IPS DF 6.9 (cell line): ENCODE data around the gene FIP1L1.
"Not testable (repeated sequence)": the region's sequence is repeated elsewhere in the genome, so short reads cannot be mapped to it uniquely, and the experiment has no call there.

ENCODE experiments used
- DNase-seq: peaks from one replicate; pipeline ENCODE4 v3.0.0-alpha.2; 2013; ENCODE audit warnings: low read depth, low spot score
- H3K27ac ChIP-seq: one replicate; pipeline ENCODE4 v1.5.1; 2013; ENCODE audit warnings: low read length, control low read depth
- H3K27me3 ChIP-seq: 2 replicates; pipeline ENCODE4 v1.6.1; 2013; ENCODE audit warnings: mild to moderate bottlenecking, low read length; ENCODE audit not compliant: control insufficient read depth, insufficient read depth
- H3K36me3 ChIP-seq: 2 replicates; pipeline ENCODE4 v1.6.1; 2013; ENCODE audit warnings: low read length; ENCODE audit not compliant: control insufficient read depth, insufficient read depth
- H3K4me1 ChIP-seq: 2 replicates; pipeline ENCODE4 v1.6.1; 2013; ENCODE audit warnings: low read length; ENCODE audit not compliant: control insufficient read depth, insufficient read depth
- H3K4me3 ChIP-seq: 2 replicates; pipeline ENCODE4 v1.5.1; 2013; ENCODE audit warnings: mild to moderate bottlenecking, low read length
- H3K9me3 ChIP-seq: 2 replicates; pipeline ENCODE4 v1.6.1; 2013; ENCODE audit warnings: low read length, inconsistent platforms; ENCODE audit not compliant: control insufficient read depth, insufficient read depth
- WGBS: extraction: QIAGEN DNeasy Blood & Tissue Kit; methylation state at CpG from one replicate; pipeline ENCODE4 v1.1.7; 2013; ENCODE audit warnings: mixed read lengths, missing lambda C conversion rate; ENCODE audit not compliant: insufficient read length, insufficient coverage; 5-methylcytosine and 5-hydroxymethylcytosine counted together

Gene FIP1L1

GRCh38 chr4:53376900-53377299 lies 541 bp upstream of the FIP1L1 start:
- H3K9me3 ChIP-seq: no peaks in the 10 kb centered on the region
- no peaks in the 10 kb centered on the region for H3K36me3 ChIP-seq
- DNase-seq: no peak
- no peaks in the 10 kb centered on the region for H3K4me1 ChIP-seq
- H3K4me3 ChIP-seq: no peak overlapping the region
- WGBS: no CpG with 5 or more reads among the region's 5 CpGs
- H3K27me3 ChIP-seq: no peaks in the 10 kb centered on the region
- H3K27ac ChIP-seq: no peak overlapping the region

DNA sequence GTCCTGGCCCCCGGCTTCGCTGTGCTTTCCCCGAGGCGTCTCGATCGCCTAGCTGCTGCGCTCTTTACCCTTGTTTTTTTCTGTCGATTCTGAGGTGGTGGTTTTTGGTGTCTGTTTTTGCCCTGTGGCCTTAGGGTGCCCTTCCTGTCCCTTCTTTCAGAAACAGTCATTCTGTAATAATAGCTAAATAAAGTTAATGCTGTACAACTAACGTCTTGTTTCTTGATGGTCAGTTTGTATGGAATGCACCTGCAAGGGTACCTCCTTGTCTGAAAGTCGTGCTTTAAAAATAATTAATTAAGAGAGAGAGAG lies 686 bp downstream of the FIP1L1 start:
- no CpG with 5 or more reads among the region's 10 CpGs for whole genome bisulfite sequencing
- Histone ChIP-seq H3K4me1 (no peaks in the 10 kb centered on the region), H3K36me3 (no peaks in the 10 kb centered on the region), H3K27ac (no peak overlapping the region), H3K4me3 (peak overlapping the region; percentile 83), H3K27me3 (no peaks in the 10 kb centered on the region), H3K9me3 (no peaks in the 10 kb centered on the region)
- DNase-seq: no peak

- WGBS: no CpG with 5 or more reads among the region's 4 CpGs
- H3K27ac ChIP-seq: no peak overlapping the region
- no peaks in the 10 kb centered on the region for H3K27me3 ChIP-seq
- H3K4me1 ChIP-seq: no peaks in the 10 kb centered on the region
- no peak for DNase-seq
- no peaks in the 10 kb centered on the region for H3K36me3 ChIP-seq
- H3K4me3 ChIP-seq: no peak overlapping the region
- H3K9me3 ChIP-seq: no peaks in the 10 kb centered on the region
Observed at GRCh38 chr4:53380221-53380620, 2.8 kb downstream of the FIP1L1 start.

DNA sequence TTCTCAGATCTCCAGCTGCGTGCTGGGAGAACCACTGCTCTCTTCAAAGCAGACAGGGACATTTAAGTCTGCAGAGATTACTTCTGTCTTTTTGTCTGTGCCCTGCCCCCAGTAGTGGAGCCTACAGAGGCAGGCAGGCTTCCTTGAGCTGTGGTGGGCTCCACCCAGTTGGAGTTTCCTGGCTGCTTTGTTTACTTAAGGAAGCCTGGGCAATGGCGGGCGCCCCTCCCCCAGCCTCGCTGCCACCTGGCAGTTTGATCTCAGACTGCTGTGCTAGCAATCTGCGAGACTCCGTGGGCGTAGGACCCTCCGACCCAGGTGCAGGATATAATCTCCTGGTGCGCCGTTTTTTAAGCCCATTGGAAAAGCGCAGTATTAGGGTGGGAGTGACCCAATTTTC lies 32.0 kb downstream of the FIP1L1 start:
- H3K36me3 ChIP-seq, H3K27me3 ChIP-seq, H3K9me3 ChIP-seq, H3K4me1 ChIP-seq, H3K27ac ChIP-seq, DNase-seq, H3K4me3 ChIP-seq: not testable (repeated sequence)
- WGBS: no CpG with 5 or more reads among the region's 11 CpGs

GRCh38 chr4:53419208-53419607 lies 41.8 kb downstream of the FIP1L1 start:
- H3K9me3 ChIP-seq: no peaks in the 10 kb centered on the region
- no peaks in the 10 kb centered on the region for H3K36me3 ChIP-seq
- no peaks in the 10 kb centered on the region for H3K4me1 ChIP-seq
- DNase-seq: no peak
- no CpG with 5 or more reads among the region's 3 CpGs for WGBS
- no peaks in the 10 kb centered on the region for H3K27me3 ChIP-seq
- no peak overlapping the region for H3K4me3 ChIP-seq
- H3K27ac ChIP-seq: no peak overlapping the region

DNA sequence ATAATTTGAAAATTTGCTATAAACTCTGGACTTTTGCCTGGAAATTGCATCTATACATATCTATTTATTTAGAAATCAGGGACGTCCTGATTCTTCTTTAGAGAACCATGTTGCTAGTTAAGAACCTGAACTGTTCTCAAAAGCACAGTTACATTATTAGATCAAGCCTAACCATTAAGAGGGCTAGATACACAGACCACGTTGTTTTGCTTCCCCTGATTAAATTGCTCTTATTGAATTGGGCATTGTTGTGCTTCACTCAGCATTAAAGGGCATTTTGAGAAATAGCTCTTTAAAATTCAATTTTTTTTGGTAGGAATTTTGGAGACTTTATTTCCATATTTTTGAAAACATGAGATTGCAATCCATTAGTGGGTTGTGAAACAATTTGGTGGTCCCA lies 44.4 kb downstream of the FIP1L1 start:
- Histone ChIP-seq H3K27me3 (no peaks in the 10 kb centered on the region), H3K36me3 (no peaks in the 10 kb centered on the region), H3K9me3 (no peaks in the 10 kb centered on the region), H3K4me3 (no peak overlapping the region), H3K27ac (no peak overlapping the region), H3K4me1 (no peaks in the 10 kb centered on the region)
- no CpG with 5 or more reads among the region's 2 CpGs for WGBS
- DNase-seq: no peak

- Histone ChIP-seq H3K4me1 (no peaks in the 10 kb centered on the region), H3K27me3 (no peaks in the 10 kb centered on the region), H3K36me3 (no peaks in the 10 kb centered on the region), H3K4me3 (no peak overlapping the region), H3K9me3 (no peaks in the 10 kb centered on the region), H3K27ac (no peak overlapping the region)
- DNase-seq: no peak
- WGBS: no CpG with 5 or more reads among the region's 1 CpG
Observed at GRCh38 chr4:53422367-53422766, 44.9 kb downstream of the FIP1L1 start.

GRCh38 chr4:53424280-53424679 lies 46.8 kb downstream of the FIP1L1 start:
- Histone ChIP-seq H3K27me3 (no peaks in the 10 kb centered on the region), H3K9me3 (no peaks in the 10 kb centered on the region), H3K27ac (no peak overlapping the region), H3K4me3 (no peak overlapping the region), H3K36me3 (no peaks in the 10 kb centered on the region), H3K4me1 (no peaks in the 10 kb centered on the region)
- DNase-seq: no peak

GRCh38 chr4:53427366-53427765 lies 49.9 kb downstream of the FIP1L1 start:
- H3K36me3 ChIP-seq: no peaks in the 10 kb centered on the region
- no peak for DNase-seq
- no peaks in the 10 kb centered on the region for H3K4me1 ChIP-seq
- H3K27me3 ChIP-seq: no peaks in the 10 kb centered on the region
- no peaks in the 10 kb centered on the region for H3K9me3 ChIP-seq
- H3K27ac ChIP-seq: no peak overlapping the region
- H3K4me3 ChIP-seq: no peak overlapping the region

GRCh38 chr4:53431052-53431451 lies 53.6 kb downstream of the FIP1L1 start:
- WGBS: no CpG with 5 or more reads among the region's 5 CpGs
- Histone ChIP-seq H3K4me3 (no peak overlapping the region), H3K36me3 (no peaks in the 10 kb centered on the region), H3K27me3 (no peaks in the 10 kb centered on the region), H3K4me1 (no peaks in the 10 kb centered on the region), H3K27ac (no peak overlapping the region), H3K9me3 (no peaks in the 10 kb centered on the region)
- DNase-seq: no peak

DNA sequence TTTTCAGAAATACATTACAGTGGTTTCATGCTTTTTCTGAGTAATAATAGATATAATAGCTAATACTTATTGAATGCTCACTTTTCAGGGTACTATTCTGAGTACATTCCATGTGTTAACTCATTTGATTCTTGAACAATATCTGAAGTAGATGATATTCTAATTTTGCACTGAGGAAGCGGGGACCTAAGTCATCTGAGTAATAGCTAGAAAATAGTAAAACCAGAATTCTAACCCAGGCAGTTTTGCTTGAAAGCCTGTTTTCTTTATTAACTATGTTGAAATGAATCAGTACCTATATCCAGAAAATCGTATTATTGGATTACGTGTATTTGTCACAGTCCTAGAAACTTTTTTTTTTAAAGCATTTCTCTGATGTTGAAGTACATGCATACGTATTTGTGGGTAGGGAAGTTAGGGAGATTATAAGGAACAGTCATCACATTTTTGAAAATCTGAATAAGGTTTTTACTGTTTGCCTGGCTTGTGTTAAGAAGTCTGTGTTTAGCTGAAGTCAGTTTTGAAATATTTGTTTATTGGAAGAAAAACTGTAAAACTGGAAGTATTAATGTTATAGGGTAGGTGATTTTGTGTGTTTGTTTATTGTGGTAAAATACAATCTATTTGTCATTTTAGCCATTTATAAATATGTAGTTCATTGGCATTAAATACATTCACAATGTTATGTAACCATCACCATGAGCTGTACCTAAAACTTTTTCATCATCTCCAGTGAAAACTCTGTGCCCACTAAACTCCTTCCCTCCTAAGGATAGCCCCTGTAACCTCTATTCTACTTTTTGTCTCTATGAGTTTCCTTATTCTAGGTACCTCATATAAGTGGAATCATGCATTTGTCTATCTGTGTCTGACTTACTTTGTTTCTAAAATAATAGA lies 55.3 kb downstream of the FIP1L1 start:
- H3K27me3 ChIP-seq: no peaks in the 10 kb centered on the region
- no peaks in the 10 kb centered on the region for H3K36me3 ChIP-seq
- WGBS: 100% methylated on average over 1 of the region's 4 CpGs
- no peak for DNase-seq
- H3K4me3 ChIP-seq: no peak overlapping the region
- no peaks in the 10 kb centered on the region for H3K9me3 ChIP-seq
- H3K27ac ChIP-seq: no peak overlapping the region
- no peaks in the 10 kb centered on the region for H3K4me1 ChIP-seq
